Fibroblast of the aortic adventitia (primary cell): Measurements from ENCODE around the gene MEG3. TPM values are rescaled to one million over a fixed set of nuclear protein-coding genes. Genes with fewer than 3 reads are reported as not detected.

Experiments used
- DNase-seq: peaks from one replicate; pipeline ENCODE4 v3.0.0-alpha.2; 2010; ENCODE audit warnings: low read depth
- H3K4me3 ChIP-seq: 2 replicates; pipeline ENCODE4 v1.5.1; 2011; ENCODE audit warnings: low read depth, mild to moderate bottlenecking, control low read depth, low read length, moderate library complexity
- total RNA-seq: library from RNA; depleted of rRNA; stranded (reverse); fragments of >200 nt; gene quantifications from 2 replicates; pipeline ENCODE4 v1.2.3, GENCODE V29; 2012; ENCODE audit warnings: low replicate concordance
- TF ChIP-seq, protein P1 (sequence below): IDR thresholded peaks from 2 replicates; pipeline ENCODE4 v1.5.1; 2011; ENCODE audit warnings: mild to moderate bottlenecking, low read length, control low read depth, inconsistent platforms; ENCODE audit not compliant: insufficient read depth

MEG3 gene
- total RNA-seq, 1 donor: 155 TPM

DNA sequence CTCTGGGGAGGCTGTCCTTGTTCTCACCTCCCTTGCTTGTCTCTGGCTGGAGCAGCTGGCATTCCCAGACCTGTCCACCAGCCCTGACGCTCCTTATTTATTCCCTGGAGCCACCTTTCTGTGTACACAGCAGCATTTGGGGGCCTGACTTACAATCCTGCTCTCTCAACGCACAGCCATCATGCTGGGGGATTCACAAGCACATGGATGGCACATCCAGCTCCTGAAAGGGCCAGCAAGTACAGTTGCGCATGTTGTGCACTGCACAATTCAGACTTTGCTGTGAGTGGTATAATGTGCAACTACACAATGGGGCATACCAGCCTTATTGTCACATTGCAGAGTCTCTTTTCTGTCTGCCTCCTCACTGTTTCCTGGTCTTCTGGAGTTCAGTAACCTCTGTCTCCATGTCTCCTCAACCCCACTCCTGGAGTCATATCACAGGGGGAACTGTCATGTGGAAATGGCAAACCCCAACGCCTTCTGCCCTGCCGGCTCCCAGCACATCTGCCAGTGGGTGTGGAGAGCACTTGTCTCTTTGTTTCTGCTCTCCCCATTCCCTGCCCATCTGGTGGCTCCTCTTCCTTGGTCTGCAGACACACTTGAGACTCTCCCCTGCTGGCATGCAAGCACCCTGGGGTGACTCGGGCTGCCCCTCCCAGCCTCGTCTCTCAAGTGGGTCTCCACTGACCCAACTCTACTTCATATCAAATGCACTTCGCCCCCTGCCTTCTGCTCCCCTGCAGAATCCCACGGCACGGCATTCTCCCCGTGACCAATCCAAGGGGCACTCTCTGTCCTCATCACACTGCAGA lies 41.2 kb upstream of the MEG3 start:
- no peak overlapping the region for H3K4me3 ChIP-seq
- DNase-seq: no peak
- TF ChIP-seq, protein P1, sequence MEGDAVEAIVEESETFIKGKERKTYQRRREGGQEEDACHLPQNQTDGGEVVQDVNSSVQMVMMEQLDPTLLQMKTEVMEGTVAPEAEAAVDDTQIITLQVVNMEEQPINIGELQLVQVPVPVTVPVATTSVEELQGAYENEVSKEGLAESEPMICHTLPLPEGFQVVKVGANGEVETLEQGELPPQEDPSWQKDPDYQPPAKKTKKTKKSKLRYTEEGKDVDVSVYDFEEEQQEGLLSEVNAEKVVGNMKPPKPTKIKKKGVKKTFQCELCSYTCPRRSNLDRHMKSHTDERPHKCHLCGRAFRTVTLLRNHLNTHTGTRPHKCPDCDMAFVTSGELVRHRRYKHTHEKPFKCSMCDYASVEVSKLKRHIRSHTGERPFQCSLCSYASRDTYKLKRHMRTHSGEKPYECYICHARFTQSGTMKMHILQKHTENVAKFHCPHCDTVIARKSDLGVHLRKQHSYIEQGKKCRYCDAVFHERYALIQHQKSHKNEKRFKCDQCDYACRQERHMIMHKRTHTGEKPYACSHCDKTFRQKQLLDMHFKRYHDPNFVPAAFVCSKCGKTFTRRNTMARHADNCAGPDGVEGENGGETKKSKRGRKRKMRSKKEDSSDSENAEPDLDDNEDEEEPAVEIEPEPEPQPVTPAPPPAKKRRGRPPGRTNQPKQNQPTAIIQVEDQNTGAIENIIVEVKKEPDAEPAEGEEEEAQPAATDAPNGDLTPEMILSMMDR: no peak

DNA sequence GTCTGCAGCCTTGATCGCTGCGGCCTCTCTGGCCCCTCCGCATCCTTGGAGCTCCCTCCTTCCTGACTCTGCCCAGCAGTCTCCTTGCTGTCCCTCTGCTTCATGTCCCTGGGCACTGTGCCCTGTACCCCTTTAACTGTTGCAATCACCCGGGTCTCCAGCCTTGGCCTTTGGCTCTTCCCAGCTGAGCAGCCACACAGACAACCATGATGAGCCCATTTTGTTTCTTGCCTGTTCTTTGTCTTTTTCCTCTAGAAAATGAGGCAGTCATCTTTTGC lies 40.6 kb upstream of the MEG3 start:
- TF ChIP-seq, protein P1: no peak
- no peak overlapping the region for H3K4me3 ChIP-seq
- no peak for DNase-seq

- TF ChIP-seq, protein P1: no peak
- H3K4me3 ChIP-seq: no peak overlapping the region
- DNase-seq: no peak
These were observed 40.3 kb upstream of the MEG3 start for GRCh38 chr14:100785626-100786025.

DNA sequence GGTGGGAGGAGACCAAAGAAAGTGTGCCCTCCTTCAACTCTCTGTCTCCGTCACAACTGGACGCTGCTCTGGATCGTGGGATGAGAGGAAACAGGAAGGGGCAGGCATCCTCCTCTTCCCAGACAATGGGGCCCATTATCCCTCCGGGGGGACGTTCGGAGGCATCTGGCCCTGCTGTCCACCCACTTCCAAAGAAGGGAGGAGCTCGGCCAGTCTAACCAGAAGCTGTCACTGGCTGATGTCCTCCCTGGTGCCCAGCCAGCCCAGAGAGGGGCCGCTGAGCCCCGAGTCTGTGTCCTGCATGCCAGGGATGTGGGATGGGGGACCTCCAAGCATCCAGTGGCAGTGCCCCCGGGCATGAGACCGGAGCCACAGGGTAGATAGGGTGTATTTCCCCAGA lies 39.8 kb upstream of the MEG3 start:
- no peak for DNase-seq
- TF ChIP-seq, protein P1: no peak
- H3K4me3 ChIP-seq: no peak overlapping the region

DNA sequence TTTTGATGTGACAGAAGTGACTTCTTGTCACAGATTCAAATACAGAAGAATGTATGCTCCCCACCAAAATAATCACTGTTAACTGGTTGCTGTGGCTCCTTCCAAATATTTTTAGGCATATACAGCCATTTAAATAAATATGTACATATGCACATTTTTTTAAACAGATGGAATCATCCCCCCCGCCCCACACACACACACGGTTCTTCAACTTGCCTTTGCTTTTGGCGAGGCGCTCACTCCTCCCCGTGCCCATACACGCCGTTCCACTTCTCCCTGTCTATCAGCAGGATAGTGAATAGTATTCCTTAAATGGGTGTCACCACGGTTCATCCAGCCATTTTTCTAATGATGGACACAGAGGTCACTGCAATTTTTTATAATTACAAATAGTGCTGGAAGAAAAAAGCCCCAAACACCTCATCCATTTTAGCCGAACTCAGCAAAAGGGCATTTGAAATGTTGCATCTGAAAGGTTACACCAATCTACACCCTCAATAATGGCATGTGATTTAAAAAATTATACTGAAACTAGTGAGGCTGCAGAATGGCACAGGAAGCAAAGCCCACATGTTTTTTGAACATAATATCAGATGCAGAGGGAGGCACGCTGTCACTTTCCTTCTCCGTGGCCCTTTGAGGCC lies 39.2 kb upstream of the MEG3 start:
- no peak overlapping the region for H3K4me3 ChIP-seq
- TF ChIP-seq, protein P1: no peak
- no peak for DNase-seq

DNA sequence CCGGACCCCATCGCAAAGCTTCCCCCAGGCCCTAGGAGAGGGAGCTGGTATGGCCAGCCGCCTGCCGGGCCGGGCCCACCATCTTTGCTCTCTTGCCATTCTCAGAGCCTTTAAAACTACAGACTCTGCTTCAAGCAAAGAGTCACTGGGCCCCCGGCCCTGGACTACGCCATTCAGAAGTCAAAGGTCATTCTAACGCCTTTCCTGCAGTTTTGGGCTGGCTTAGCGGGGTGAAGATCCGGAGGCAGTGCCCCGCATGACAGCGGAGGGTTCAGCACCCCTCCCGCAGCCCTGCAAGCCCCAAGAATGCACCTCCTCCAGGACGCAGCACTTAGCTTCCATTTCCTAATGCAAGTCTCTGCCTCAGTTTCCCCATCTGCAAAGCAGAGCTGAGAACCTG lies 38.3 kb upstream of the MEG3 start:
- no peak for DNase-seq
- no peak overlapping the region for H3K4me3 ChIP-seq
- TF ChIP-seq, protein P1: no peak
